ENCODE results near the gene ACTN4.
"Not testable (repeated sequence)": the region's sequence is repeated elsewhere in the genome, so short reads cannot be mapped to it uniquely, and the experiment has no call there.

ACTN4 gene

GRCh38 chr19:38771569-38771968, 124.1 kb downstream of the ACTN4 start:
- DNase-seq = not testable (repeated sequence)

GRCh38 chr19:38773469-38774177, 126.2 kb downstream of the ACTN4 start, which contains the start of gene LGALS7:
Gene LGALS7 (minus strand): TSS chr19:38773517. CDS start chr19:38773492, 25 bp downstream.
- DNase-seq = no peak

GRCh38 chr19:38774181-38774950, 126.9 kb downstream of the ACTN4 start:
- no peak for DNase-seq

- DNase-seq = no peak
Measured at GRCh38 chr19:38778733-38779132, 131.3 kb downstream of the ACTN4 start.

- no peak for DNase-seq
Measured at GRCh38 chr19:38780443-38780842, 133.0 kb downstream of the ACTN4 start.

- DNase-seq = no peak
Measured at GRCh38 chr19:38781058-38781457, 133.6 kb downstream of the ACTN4 start.
